ENCODE results near the gene CWC15.

GRCh38 chr11:94972700-94973098 is 657 bp downstream of the CWC15 start:
- TF ChIP-seq CTCF (IDR thresholded peaks at IDR 0.05): no peak
- TF ChIP-seq POLR2AphosphoS5 (IDR thresholded peaks at IDR 0.05; ENCODE audit: low read depth, low read length): no peak
- TF ChIP-seq EP300 (IDR thresholded peaks at IDR 0.05; ENCODE audit: borderline replicate concordance in 1 of 2, low read depth in 1 of 2, low read length in 1 of 2): no peak
- TF ChIP-seq EZH2phosphoT487 (IDR thresholded peaks at IDR 0.05; ENCODE audit: borderline replicate concordance, low read depth): no peak
- no peak for TF ChIP-seq ELF1 (IDR thresholded peaks at IDR 0.05)
- no peak for TF ChIP-seq USF1 (IDR thresholded peaks at IDR 0.05; ENCODE audit: borderline replicate concordance, low read depth)
- no peak for TF ChIP-seq TEAD4 (IDR thresholded peaks at IDR 0.05; ENCODE audit: borderline replicate concordance, insufficient read depth)
- no peak for TF ChIP-seq GATA2 (CRISPR knock-in tag; IDR thresholded peaks at IDR 0.05)
- TF ChIP-seq PBX3 (IDR thresholded peaks at IDR 0.05): no peak
